Airway epithelial cell (primary cell): ENCODE results near the gene MT1G. TPM values are rescaled to one million over a fixed set of nuclear protein-coding genes. Genes with fewer than 3 reads are reported as not detected.

Source experiments
- total RNA-seq: library from RNA; depleted of rRNA; stranded (reverse); fragments of >200 nt; gene quantifications from 2 replicates; pipeline ENCODE4 v1.2.3, GENCODE V29; 2015

The MT1G gene
- total RNA-seq: 1.1 TPM in 1 of 2 replicates, not detected in the other

DNA sequence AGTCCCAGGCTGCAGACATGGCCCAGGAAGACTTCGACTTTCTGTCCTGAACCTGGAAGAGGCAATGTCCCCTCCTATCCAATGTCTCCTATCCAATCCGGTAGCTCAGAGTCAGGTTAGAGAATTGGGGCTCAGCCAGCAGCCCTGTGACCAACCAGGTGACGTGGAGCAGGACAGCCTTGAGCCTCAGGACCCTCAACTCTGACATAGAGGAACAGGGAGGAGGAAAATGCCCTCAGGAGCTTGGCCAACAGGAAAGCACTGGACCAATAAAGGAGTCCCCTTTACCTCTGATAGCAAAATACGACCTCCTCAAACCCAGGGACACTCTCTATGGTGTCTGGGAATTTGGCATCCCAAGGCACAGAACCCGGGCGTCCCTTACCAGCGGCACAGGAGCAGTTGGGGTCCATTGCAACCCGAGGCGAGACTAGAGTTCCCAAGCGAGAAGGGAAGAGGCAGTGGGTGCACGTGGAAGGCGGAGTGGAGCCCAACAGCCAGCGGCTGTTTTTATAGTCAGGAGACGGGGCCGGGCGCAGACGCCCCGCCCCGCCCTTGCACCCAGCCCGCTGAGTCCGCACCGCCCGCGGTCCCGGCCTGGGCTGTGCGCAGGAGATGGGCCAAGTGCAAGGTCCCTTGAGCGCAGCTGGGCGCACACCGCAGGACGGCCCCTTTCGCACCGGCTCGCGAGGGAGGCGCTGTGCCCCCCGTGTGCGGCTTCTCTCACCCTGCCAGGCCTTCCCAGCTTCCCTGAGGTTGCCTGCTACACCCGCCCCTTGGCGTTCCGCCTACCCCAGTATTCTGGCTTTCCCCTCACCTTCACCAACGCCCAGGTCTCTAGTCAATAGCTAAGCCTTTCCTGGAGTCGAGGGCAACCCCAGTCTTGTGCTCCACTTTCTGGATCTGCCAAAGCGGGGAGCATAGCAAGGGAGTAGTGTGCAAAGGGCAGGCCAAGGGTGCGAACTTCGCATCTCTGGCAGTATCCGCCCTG is at the start of gene MT1G:
Gene MT1G (minus strand): TSS at position 485 of the 991 bp plus-strand sequence. CDS start 72 bp downstream, at position 413.

DNA sequence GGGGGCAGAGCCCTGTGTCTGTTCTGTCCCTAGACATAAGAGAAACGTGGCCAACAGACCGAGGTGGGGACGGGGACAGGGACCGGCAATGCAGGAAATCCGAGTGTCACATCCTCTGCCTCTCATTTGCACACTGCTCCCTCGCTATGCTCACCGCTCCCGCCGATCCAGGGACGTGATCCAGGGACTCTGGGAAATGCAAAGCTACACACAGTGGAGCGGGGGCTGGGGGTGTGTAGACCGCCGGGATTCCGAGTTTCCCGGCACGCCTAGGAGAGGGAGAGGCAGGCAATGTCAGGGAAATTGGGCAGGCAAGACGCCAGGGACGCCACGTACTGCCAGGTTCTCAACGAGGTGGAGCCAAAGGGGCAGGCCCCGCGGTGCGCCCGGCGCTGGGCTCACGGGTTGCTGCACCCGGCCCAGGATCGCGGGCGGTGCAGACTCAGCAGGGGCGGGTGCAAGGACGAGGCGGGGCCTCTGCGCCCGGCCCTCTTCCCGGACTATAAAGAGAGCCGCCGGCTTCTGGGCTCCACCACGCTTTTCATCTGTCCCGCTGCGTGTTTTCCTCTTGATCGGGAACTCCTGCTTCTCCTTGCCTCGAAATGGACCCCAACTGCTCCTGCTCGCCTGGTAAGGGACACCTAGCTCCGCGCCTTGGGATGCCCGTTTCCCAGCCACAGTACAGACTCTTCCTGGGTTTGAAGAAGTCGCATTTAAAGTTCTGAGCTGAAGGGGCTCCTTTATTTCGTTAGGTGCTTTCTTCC is 14.3 kb upstream of the MT1G start, which contains the start of gene MT1X:
Gene MT1X (plus strand): TSS at position 532 of the 764 bp plus-strand sequence. CDS start 71 bp downstream, at position 603.

DNA sequence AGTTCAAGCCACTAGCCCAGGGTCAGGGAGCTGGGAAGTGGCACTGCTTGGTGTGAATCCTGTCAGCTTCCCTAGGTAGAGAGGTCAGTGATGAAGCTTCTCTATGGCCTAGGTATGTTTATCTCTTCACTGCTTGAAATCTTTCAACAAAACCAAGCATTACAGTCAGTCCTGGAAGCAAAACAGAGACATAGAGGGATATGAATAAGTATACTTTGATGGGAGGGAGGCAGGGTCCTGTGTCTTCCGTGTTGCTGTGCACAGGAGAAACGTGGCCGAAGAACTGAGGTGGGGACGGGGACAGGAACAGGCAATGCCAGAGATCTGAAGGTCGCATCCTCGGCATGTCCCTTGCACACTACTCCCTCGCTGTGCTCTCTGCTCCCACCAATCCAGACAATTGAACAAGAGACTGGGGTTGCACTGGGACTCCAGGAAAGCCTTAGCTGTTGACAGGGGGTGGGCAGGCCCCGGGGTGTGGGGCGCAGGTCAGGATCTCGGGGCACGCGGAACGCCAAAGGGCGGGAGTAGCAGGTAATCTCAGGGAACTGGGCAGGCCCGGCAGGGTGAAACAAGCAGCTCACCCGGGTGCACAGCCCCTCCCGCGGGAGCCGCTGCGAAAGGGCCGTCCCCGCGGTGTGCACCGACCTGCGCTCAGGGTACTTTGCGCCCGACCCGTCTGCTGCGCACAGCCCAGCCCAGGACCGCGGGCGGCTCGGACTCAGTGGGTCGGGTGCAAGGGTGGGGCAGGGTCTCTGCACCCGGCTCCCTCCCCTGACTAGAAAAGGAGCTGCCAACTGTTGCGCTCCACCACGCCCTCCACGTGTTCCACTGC is 1.4 kb upstream of the MT1G start, which contains the start of gene MT1H:
Gene MT1H (plus strand): TSS at position 810 of the 835 bp plus-strand sequence. CDS start 71 bp downstream, outside the sequence.

DNA sequence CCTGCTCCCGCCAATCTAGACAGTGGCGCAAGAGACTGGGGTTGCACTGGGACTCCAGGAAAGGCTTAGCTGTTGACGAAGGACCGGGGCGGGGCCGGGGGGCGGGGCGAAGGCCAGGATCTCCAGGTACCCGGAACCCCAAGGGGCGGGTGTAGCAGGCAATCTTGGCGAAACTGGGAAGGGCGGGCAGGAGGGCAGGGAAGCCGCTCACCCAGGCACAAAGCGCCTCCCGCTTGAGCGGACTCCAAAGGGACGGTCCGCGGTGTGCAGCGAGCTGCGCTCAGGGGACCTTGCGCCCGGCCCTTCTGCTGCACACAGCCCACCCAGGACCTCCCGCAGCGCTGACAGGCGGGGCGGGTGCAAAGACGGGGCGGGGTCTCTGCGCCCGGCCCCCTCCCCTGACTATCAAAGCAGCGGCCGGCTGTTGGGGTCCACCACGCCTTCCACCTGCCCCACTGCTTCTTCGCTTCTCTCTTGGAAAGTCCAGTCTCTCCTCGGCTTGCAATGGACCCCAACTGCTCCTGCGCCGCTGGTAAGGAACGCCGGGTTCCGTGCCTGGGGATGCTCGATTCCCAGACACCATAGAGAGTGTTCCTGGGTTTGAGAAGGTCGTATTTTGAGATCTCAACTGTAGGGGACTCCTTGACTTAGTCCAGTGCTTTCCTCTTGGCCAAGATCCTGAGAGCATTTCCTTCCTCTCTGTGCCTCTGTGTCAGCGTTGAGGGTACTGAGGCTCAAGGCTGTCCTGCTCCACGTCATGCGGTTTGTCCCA is 10.1 kb downstream of the MT1G start, which contains the start of gene MT1F:
Gene MT1F (plus strand): TSS at position 405 of the 772 bp plus-strand sequence. CDS start 100 bp downstream, at position 505.

DNA sequence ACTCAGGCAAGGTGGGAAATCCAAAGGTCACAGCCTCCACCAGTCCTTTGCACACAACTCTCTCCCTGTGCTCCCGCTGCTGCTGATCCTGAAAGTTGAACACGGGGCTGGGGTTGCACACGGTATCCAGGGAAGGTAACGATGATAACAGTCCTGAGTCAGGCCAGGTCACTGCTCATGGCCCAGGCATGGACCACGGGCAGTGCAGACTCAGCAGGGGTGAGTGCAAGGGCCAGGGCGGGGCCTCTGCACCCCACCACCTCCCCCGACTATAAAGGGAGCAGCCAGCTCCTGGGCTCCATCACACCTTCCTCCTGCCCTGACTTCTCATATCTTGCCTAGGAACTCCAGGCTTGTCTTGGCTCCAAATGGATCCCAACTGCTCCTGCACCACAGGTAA is 16.3 kb downstream of the MT1G start, which contains the start of gene MT1B:
Gene MT1B (plus strand): TSS at position 301 of the 400 bp plus-strand sequence. CDS start 68 bp downstream, at position 369.

DNA sequence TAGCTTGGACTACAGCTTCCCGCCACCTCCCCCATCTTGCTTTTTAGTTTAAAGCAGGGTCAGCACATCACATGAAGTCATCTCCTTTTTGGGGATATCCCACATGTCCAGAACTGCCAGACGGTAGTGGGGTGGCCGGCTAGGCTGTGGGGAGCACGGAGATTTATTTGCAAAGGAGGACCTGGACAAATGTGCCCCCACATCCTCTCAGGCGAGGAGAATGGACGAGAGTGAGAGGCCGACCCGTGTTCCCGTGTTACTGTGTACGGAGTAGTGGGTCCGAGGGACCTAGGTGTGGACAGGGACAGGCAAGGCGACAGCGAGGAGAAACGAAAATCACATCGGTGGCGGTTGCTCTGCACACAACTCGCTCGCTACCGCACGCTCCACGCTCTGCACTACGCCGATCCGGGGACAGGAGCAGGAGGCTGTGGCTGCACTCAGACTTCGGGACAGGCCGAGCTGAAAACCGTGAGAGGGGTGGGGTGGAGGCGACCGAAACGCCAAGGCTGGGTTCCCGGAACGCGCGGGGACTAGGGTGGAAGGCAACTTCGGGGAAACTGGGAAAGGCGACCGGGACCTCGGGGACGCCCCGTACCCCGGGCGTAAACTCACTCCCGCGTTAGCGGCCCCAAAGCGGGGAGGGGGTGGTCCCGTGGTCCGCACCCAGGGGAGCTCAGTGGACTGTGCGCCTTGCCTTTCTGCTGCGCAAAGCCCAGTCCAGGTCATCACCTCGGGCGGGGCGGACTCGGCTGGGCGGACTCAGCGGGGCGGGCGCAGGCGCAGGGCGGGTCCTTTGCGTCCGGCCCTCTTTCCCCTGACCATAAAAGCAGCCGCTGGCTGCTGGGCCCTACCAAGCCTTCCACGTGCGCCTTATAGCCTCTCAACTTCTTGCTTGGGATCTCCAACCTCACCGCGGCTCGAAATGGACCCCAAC is 29.8 kb downstream of the MT1G start, which contains the start of gene MT1A:
Gene MT1A (plus strand): TSS at position 853 of the 937 bp plus-strand sequence. CDS start 73 bp downstream, at position 926.

DNA sequence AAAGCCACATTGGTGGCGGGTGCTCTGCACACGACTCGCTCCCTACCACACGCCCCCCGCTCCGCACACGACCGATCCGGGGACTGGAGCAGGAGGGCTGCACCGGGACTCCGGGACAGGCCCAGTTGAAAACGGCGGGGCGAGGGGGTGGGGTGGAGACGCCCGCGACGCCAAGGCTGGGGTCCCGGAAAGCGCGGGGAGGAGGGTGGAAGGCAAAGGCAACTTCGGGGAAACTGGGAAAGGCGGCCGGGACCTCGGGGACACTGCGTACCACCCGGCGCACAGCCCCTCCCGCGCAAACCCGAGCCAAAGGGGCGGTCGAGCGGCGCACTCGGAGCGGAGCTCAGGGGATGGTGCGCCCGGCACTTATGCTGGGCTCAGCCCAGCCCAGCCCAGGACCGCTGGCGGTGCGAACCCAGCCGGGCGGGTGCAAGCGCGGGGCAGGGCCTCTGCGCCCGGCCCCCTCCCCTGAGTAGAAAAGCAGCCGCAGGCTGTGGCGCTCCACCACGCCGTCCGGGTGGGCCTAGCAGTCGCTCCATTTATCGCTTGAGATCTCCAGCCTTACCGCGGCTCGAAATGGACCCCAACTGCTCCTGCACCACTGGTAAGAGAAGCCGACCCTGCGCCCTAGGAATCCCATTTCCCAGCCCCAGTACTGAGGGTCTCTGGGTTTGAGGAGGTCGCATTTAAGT is 35.6 kb downstream of the MT1G start, which contains the start of gene MT1M:
Gene MT1M (plus strand): TSS at position 504 of the 692 bp plus-strand sequence. CDS start 73 bp downstream, at position 577.

DNA sequence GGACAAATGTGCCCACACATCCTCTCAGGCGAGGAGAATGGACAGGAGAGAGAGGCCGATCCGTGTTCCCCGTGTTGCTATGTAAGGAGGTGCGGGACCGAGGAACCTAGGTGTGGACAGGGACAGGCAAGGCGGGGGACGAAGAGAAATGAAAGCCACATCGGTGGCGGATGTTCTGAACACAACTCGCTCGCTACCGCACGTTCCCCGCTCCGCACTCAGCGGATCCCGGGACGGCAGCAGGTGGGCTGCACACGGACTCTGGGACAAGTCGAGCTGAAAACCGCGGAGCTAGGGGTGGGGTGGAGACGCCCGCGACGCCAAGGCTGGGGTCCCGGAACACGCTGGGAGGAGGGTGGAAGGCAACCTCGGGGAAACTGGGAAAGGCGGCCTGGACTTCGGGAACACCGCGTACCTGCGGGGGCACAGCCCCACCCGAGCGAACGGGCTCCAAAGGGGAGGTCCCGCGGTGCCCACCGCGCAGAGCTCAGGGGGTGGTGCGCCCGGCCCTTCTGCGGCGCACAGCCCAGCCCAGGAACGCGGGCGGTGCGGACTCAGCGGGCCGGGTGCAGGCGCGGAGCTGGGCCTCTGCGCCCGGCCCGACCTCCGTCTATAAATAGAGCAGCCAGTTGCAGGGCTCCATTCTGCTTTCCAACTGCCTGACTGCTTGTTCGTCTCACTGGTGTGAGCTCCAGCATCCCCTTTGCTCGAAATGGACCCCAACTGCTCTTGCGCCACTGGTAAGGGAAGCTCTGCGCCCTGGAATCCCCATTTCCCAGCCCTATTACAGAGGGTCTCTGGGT is 42.5 kb downstream of the MT1G start, which contains the start of gene MT1E:
Gene MT1E (plus strand): TSS at position 642 of the 803 bp plus-strand sequence. CDS start 71 bp downstream, at position 713.

Other genes with a start within 250 kb of the MT1G start
- gene AMFR, start 242.5 kb downstream of the MT1G start, total RNA-seq: 107 and 112 TPM in 2 replicates
- 63.7 and 67.4 TPM in 2 replicates for gene NUDT21, start 216.7 kb downstream of the MT1G start, total RNA-seq
- gene OGFOD1, start 216.5 kb downstream of the MT1G start, total RNA-seq: 49.7 and 62.8 TPM in 2 replicates
- 29.3 and 35.9 TPM in 2 replicates for gene BBS2, start 148.0 kb downstream of the MT1G start, total RNA-seq
- not detected in 2 replicates for gene MT4, start 103.0 kb downstream of the MT1G start, total RNA-seq
- not detected in 2 replicates for gene MT3, start 78.5 kb downstream of the MT1G start, total RNA-seq
- 602 and 1,004 TPM in 2 replicates for gene MT2A, start 59.5 kb downstream of the MT1G start, total RNA-seq
- 367 and 549 TPM in 2 replicates for gene MT1E, start 42.3 kb downstream of the MT1G start, total RNA-seq
- gene MT1M, start 35.4 kb downstream of the MT1G start, total RNA-seq: not detected in 2 replicates
- not detected in 2 replicates for gene MT1A, start 29.4 kb downstream of the MT1G start, total RNA-seq
- gene MT1B, start 16.2 kb downstream of the MT1G start, total RNA-seq: not detected in 2 replicates
- 1.5 and 6.8 TPM in 2 replicates for gene MT1F, start 10.1 kb downstream of the MT1G start, total RNA-seq
- gene MT1H, start 1.7 kb upstream of the MT1G start, total RNA-seq: not detected in 2 replicates
- 1,022 and 1,842 TPM in 2 replicates for gene MT1X, start 14.4 kb upstream of the MT1G start, total RNA-seq
- gene NUP93, start 62.1 kb upstream of the MT1G start, total RNA-seq: 52.4 and 72.1 TPM in 2 replicates
- not detected in 2 replicates for gene SLC12A3, start 197.1 kb upstream of the MT1G start, total RNA-seq